Thoracic aorta (tissue), 2 donors: Measurements from ENCODE around the gene CHN2. TPM values are rescaled to one million over a fixed set of nuclear protein-coding genes. Genes with fewer than 3 reads are reported as not detected.

Experiments used
- ATAC-seq: fragments of 150-250 bp; one replicate; pipeline ENCODE4 v1.8.0; 2017; ENCODE audit warnings: low read depth; ENCODE audit not compliant: insufficient number of reproducible peaks, low FRiP score
- DNase-seq: peaks from one replicate; pipeline ENCODE4 v3.0.0-alpha.2; 2020; ENCODE audit warnings: low spot score
- H3K27ac ChIP-seq, 2 donors: fragments of 200-600 bp; sonication (generic); 1 replicate in 1 of 2; 2 replicates in 1 of 2; pipeline ENCODE4 v1.5.1; 2016; ENCODE audit warnings: mild to moderate bottlenecking in 2 of 2, moderate library complexity in 2 of 2
- H3K27me3 ChIP-seq: fragments of 200-600 bp; sonication (generic); replicated peaks from 2 replicates; pipeline ENCODE4 v1.6.0; 2016; ENCODE audit warnings: mild to moderate bottlenecking; ENCODE audit not compliant: insufficient read depth
- H3K36me3 ChIP-seq: fragments of 200-600 bp; sonication (generic); one replicate; pipeline ENCODE4 v1.5.1; 2016
- H3K4me1 ChIP-seq, 2 donors: fragments of 200-600 bp; sonication (generic); 1 replicate in 1 of 2; 2 replicates in 1 of 2; pipeline versions ENCODE4 v1.5.1 to v1.6.0; 2016; ENCODE audit warnings: low read depth in 2 of 2, mild to moderate bottlenecking in 1 of 2; ENCODE audit not compliant: control insufficient read depth in 1 of 2
- H3K4me3 ChIP-seq: fragments of 200-600 bp; sonication (generic); 2 replicates; pipeline ENCODE4 v1.5.1; 2016; ENCODE audit warnings: mild to moderate bottlenecking
- H3K9me3 ChIP-seq: fragments of 200-600 bp; sonication (generic); 2 replicates; pipeline ENCODE4 v1.5.1; 2016
- CTCF ChIP-seq: fragments of 200-600 bp; sonication (generic); IDR thresholded peaks from one replicate; pipeline ENCODE4 v1.5.1; 2019; ENCODE audit warnings: antibody characterized with exemption
- total RNA-seq, 2 donors: library from RNA; depleted of rRNA; stranded (reverse); fragments of >200 nt; gene quantifications; one replicate each; pipeline versions ENCODE4 v1.1.0 to v1.2.3, GENCODE V29; 2016

CHN2 gene
- total RNA-seq, 2 donors from 2014 or later: 22.6 to 44.7 TPM

GRCh38 chr7:29444267-29444666 lies 249.7 kb downstream of the CHN2 start:
- ATAC-seq (no peak), DNase-seq (no peak)
- no peak overlapping the region for H3K4me3 ChIP-seq
- no peak for TF ChIP-seq CTCF
- no peaks in the 10 kb centered on the region for H3K4me1 ChIP-seq
- H3K27ac ChIP-seq: no peak overlapping the region
- no peaks in the 10 kb centered on the region for H3K27me3 ChIP-seq
- H3K9me3 ChIP-seq: no peaks in the 10 kb centered on the region
- H3K36me3 ChIP-seq: no peaks in the 10 kb centered on the region

GRCh38 chr7:29445736-29446135 lies 251.2 kb downstream of the CHN2 start:
- no peak for TF ChIP-seq CTCF
- Histone ChIP-seq H3K9me3 (no peaks in the 10 kb centered on the region), H3K4me1 (no peaks in the 10 kb centered on the region), H3K27ac (no peak overlapping the region), H3K4me3 (no peak overlapping the region), H3K36me3 (no peaks in the 10 kb centered on the region), H3K27me3 (no peaks in the 10 kb centered on the region)
- ATAC-seq (no peak), DNase-seq (no peak)

- no peak for TF ChIP-seq CTCF
- Histone ChIP-seq H3K4me3 (no peak overlapping the region), H3K4me1 (no peaks in the 10 kb centered on the region), H3K36me3 (no peaks in the 10 kb centered on the region), H3K27me3 (no peaks in the 10 kb centered on the region), H3K27ac (no peak overlapping the region), H3K9me3 (no peaks in the 10 kb centered on the region)
- ATAC-seq (no peak), DNase-seq (no peak)
Measured at GRCh38 chr7:29447828-29448227, 253.3 kb downstream of the CHN2 start.

- Histone ChIP-seq H3K27me3 (no peaks in the 10 kb centered on the region), H3K36me3 (no peaks in the 10 kb centered on the region), H3K4me3 (no peak overlapping the region), H3K9me3 (no peaks in the 10 kb centered on the region), H3K4me1 (no peaks in the 10 kb centered on the region), H3K27ac (no peak overlapping the region)
- no peak for TF ChIP-seq CTCF
- DNase-seq (no peak), ATAC-seq (no peak)
Measured at GRCh38 chr7:29449569-29450260, 255.1 kb downstream of the CHN2 start.

- ATAC-seq: no peak
Measured at GRCh38 chr7:29453021-29453420, 258.4 kb downstream of the CHN2 start.

More at GRCh38 chr7:29453021-29453420, 258.4 kb downstream of the CHN2 start:
- Histone ChIP-seq H3K27ac (no peak overlapping the region), H3K27me3 (no peaks in the 10 kb centered on the region), H3K4me3 (no peak overlapping the region), H3K36me3 (no peaks in the 10 kb centered on the region), H3K4me1 (no peaks in the 10 kb centered on the region), H3K9me3 (no peaks in the 10 kb centered on the region)
- TF ChIP-seq CTCF: no peak
- DNase-seq: no peak
